Mesenchymal stem cell (in vitro differentiated cells and primary cell): ENCODE data around the gene GOLGA6C.
"Not testable (repeated sequence)": the region's sequence is repeated elsewhere in the genome, so short reads cannot be mapped to it uniquely, and the experiment has no call there.

Experiments
- DNase-seq: peaks from one replicate; pipeline ENCODE4 v3.0.0-alpha.2; 2013
- H2AFZ ChIP-seq: one replicate; pipeline ENCODE4 v1.6.1; 2013; ENCODE audit warnings: low read depth, mild to moderate bottlenecking, control low read depth, inconsistent platforms, low read length, moderate library complexity
- H2AK5ac ChIP-seq: 2 replicates; pipeline ENCODE4 v1.6.1; 2013; ENCODE audit warnings: low read length, moderate library complexity, mild to moderate bottlenecking, inconsistent platforms; ENCODE audit not compliant: severe bottlenecking
- H2BK120ac ChIP-seq: one replicate; pipeline ENCODE4 v1.6.1; 2013; ENCODE audit warnings: low read depth, mild to moderate bottlenecking, inconsistent platforms, low read length, moderate library complexity
- H2BK12ac ChIP-seq, 2 experiments: one replicate each; pipeline ENCODE4 v1.6.1; 2013; ENCODE audit warnings: inconsistent platforms in 2 of 2, low read length in 2 of 2, mild to moderate bottlenecking in 2 of 2, moderate library complexity in 2 of 2, control low read depth in 1 of 2
- H2BK15ac ChIP-seq: one replicate; pipeline ENCODE4 v1.6.1; 2013; ENCODE audit warnings: mild to moderate bottlenecking, low read depth, inconsistent platforms; ENCODE audit not compliant: poor library complexity, severe bottlenecking
- H2BK5ac ChIP-seq: 2 replicates; pipeline ENCODE4 v1.6.1; 2013; ENCODE audit warnings: low read depth, mild to moderate bottlenecking, low read length, control low read depth, inconsistent platforms; ENCODE audit not compliant: poor library complexity, severe bottlenecking
- H3K14ac ChIP-seq, 2 experiments: one replicate each; pipeline ENCODE4 v1.6.1; 2013; ENCODE audit warnings: inconsistent platforms in 2 of 2, low read length in 2 of 2, control low read depth in 1 of 2, mild to moderate bottlenecking in 1 of 2, moderate library complexity in 1 of 2
- H3K18ac ChIP-seq, 2 experiments: one replicate each; pipeline ENCODE4 v1.6.1; 2013; ENCODE audit warnings: inconsistent platforms in 2 of 2, low read length in 2 of 2, control low read depth in 1 of 2, low read depth in 1 of 2, mild to moderate bottlenecking in 1 of 2
- H3K23ac ChIP-seq, 2 experiments: one replicate each; pipeline ENCODE4 v1.6.1; 2013; ENCODE audit warnings: inconsistent platforms in 2 of 2, low read length in 2 of 2, mild to moderate bottlenecking in 2 of 2, moderate library complexity in 2 of 2, control low read depth in 1 of 2
- H3K27ac ChIP-seq: 2 replicates; pipeline ENCODE4 v1.5.1; 2013; ENCODE audit warnings: mild to moderate bottlenecking, moderate library complexity, low read length, control low read depth, inconsistent platforms; ENCODE audit not compliant: poor library complexity, severe bottlenecking
- H3K27me3 ChIP-seq, 2 experiments: 2 replicates each; pipeline versions ENCODE4 v1.6.1 to v1.7.0; 2013; ENCODE audit warnings: low read length in 2 of 2, mild to moderate bottlenecking in 2 of 2, moderate library complexity in 2 of 2, control low read depth in 1 of 2, inconsistent platforms in 1 of 2; ENCODE audit not compliant: control insufficient read depth in 1 of 2, insufficient read depth in 1 of 2
- H3K36me3 ChIP-seq, 2 experiments: 2 replicates each; pipeline versions ENCODE4 v1.6.1 to v1.7.0; 2013; ENCODE audit warnings: low read length in 2 of 2, control low read depth in 1 of 2, inconsistent platforms in 1 of 2, low read depth in 1 of 2, mild to moderate bottlenecking in 1 of 2; ENCODE audit not compliant: insufficient read depth in 2 of 2, control insufficient read depth in 1 of 2
- H3K4ac ChIP-seq, 2 experiments: one replicate each; pipeline ENCODE4 v1.6.1; 2013; ENCODE audit warnings: inconsistent platforms in 2 of 2, low read length in 2 of 2, mild to moderate bottlenecking in 2 of 2, moderate library complexity in 2 of 2, control low read depth in 1 of 2, low read depth in 1 of 2
- H3K4me1 ChIP-seq: 2 replicates; pipeline ENCODE4 v1.6.1; 2013; ENCODE audit warnings: low read depth, low read length, control low read depth; ENCODE audit not compliant: control insufficient read depth, insufficient read depth
- H3K4me2 ChIP-seq: 2 replicates; pipeline ENCODE4 v1.6.1; 2013; ENCODE audit warnings: low read length, mild to moderate bottlenecking, inconsistent platforms; ENCODE audit not compliant: poor library complexity, severe bottlenecking
- H3K4me3 ChIP-seq, 2 experiments: 2 replicates each; pipeline versions ENCODE4 v1.5.1 to v1.7.0; 2013; ENCODE audit warnings: low read length in 2 of 2, mild to moderate bottlenecking in 2 of 2, control low read depth in 1 of 2, low read depth in 1 of 2; ENCODE audit not compliant: insufficient read depth in 1 of 2
- H3K79me1 ChIP-seq: replicated peaks from 2 replicates; pipeline ENCODE4 v1.6.1; 2013; ENCODE audit warnings: mild to moderate bottlenecking, control low read depth, low read length, inconsistent platforms; ENCODE audit not compliant: poor library complexity, severe bottlenecking
- H3K9ac ChIP-seq: 2 replicates; pipeline ENCODE4 v1.7.0; 2013; ENCODE audit warnings: mild to moderate bottlenecking, low read length, moderate library complexity
- H3K9me3 ChIP-seq: 2 replicates; pipeline ENCODE4 v1.7.0; 2013; ENCODE audit warnings: mild to moderate bottlenecking, low read length; ENCODE audit not compliant: control insufficient read depth
- H4K8ac ChIP-seq: one replicate; pipeline ENCODE4 v1.6.1; 2013; ENCODE audit warnings: inconsistent platforms, mild to moderate bottlenecking, low read length, moderate library complexity
- H4K91ac ChIP-seq: one replicate; pipeline ENCODE4 v1.6.1; 2013; ENCODE audit warnings: mild to moderate bottlenecking, low read length, inconsistent platforms
- WGBS: methylation state at CpG from one replicate; pipeline ENCODE4 v1.1.7; 2013; ENCODE audit warnings: mixed read lengths; 5-methylcytosine and 5-hydroxymethylcytosine counted together

GOLGA6C gene

DNA sequence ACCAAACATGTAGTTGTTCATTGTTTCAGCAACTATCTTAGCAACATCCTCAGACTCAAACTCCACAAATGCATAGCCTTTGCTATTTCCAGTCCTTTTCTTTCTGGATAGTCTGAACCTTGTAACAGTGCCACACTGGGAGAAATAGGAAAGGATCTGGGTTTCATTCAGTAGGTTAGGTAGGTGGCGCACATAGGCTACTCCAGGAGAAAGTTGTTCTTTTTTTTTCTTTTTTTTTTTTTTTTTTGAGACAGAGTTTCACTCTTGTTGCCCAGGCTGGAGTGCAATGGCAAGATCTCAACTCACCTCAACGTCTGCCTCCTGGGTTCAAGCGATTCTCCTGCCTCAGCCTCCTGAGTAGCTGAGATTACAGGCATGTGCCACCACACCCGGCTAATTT, 5.8 kb upstream of the GOLGA6C start:
- H2BK5ac ChIP-seq, H4K91ac ChIP-seq, H2BK120ac ChIP-seq, H3K36me3 ChIP-seq, H3K9ac ChIP-seq, H3K9me3 ChIP-seq, H3K4me1 ChIP-seq, H2BK15ac ChIP-seq, H4K8ac ChIP-seq, H3K4ac ChIP-seq, H3K23ac ChIP-seq, H3K18ac ChIP-seq, DNase-seq, H3K4me3 ChIP-seq, H3K27ac ChIP-seq, H3K14ac ChIP-seq, H3K79me1 ChIP-seq, H2BK12ac ChIP-seq, H2AK5ac ChIP-seq, H2AFZ ChIP-seq, H3K4me2 ChIP-seq: not testable (repeated sequence)
- 66% methylated on average over 4 of the region's 4 CpGs for WGBS
- H3K27me3 ChIP-seq, result peaks cover 22 to 55% of the 10 kb centered on the region in 2 experiments

DNA sequence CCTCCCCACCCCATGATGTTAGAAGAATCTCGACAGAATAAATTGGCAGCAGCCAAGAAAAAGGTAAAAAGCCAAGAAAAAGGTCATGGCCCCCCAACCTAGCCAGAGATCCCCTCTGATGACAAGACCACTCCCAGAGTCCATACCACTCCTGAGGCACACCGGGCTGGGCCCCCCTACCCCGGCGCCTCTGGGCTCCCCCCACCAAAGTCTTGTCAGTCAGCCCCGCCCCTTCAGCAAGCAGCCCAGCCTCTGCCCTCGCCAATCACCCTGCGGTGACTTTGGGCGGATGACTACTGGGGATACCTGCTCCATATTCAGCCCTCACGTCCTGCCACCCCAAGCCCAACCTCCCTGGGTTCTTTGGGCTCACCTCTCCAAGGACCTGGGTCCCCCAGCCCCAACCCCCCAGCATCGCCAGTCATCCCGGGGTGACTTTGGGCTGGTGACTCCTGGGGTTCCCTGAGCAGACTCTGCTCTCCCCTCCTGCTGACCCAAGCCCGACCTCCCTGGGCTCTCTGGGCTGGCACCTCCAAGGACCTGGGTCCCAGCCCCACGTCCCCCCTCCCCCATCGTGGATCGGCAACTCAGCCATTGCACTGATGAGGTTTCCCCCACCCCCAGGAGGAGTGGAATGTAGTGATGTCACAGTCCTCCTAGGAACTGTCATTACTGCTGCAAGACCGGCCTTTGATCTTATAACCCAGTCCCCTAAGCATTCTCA, 648 bp downstream of the GOLGA6C start:
- not testable (repeated sequence) for H2BK12ac ChIP-seq, DNase-seq, H3K27me3 ChIP-seq, H3K79me1 ChIP-seq, H3K9me3 ChIP-seq, H4K8ac ChIP-seq, H3K23ac ChIP-seq, H2BK5ac ChIP-seq, H2AFZ ChIP-seq, H3K4me3 ChIP-seq, H2BK120ac ChIP-seq, H3K14ac ChIP-seq, H3K4ac ChIP-seq, H3K18ac ChIP-seq, H3K4me1 ChIP-seq, H3K9ac ChIP-seq, H3K4me2 ChIP-seq, H3K27ac ChIP-seq, H3K36me3 ChIP-seq, H2AK5ac ChIP-seq, H2BK15ac ChIP-seq, H4K91ac ChIP-seq
- WGBS, result 92% methylated on average over 3 of the region's 16 CpGs

DNA sequence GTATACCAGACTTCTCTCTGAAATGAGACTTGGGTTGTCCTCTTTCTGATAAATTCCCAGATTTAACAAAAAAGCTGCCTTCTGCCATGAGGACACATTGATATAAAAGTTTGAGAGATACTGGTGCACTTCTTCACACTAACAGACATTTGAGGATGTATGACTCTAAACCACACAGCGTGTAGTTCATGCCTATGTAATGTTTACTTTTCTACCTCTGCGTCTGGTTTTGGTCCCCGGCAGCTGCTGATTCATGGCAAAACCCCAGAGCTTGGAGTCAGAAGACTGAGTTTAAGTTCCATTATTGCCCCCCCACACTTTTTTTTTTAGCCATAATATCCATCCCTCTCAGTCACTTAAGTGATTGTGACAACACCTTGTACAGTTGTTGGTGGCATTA, 1.7 kb downstream of the GOLGA6C start:
- not testable (repeated sequence) for H3K4me1 ChIP-seq, H2AK5ac ChIP-seq, DNase-seq, H3K18ac ChIP-seq, H3K9ac ChIP-seq, H3K14ac ChIP-seq, H4K8ac ChIP-seq, H3K79me1 ChIP-seq, H3K23ac ChIP-seq, H3K4me2 ChIP-seq, H2BK120ac ChIP-seq, H2BK5ac ChIP-seq, H3K27me3 ChIP-seq, H3K27ac ChIP-seq, H2AFZ ChIP-seq, H2BK12ac ChIP-seq, H3K4me3 ChIP-seq, H4K91ac ChIP-seq, H3K4ac ChIP-seq, H3K9me3 ChIP-seq, H2BK15ac ChIP-seq, H3K36me3 ChIP-seq
- no CpG with 5 or more reads among the region's 3 CpGs for WGBS

DNA sequence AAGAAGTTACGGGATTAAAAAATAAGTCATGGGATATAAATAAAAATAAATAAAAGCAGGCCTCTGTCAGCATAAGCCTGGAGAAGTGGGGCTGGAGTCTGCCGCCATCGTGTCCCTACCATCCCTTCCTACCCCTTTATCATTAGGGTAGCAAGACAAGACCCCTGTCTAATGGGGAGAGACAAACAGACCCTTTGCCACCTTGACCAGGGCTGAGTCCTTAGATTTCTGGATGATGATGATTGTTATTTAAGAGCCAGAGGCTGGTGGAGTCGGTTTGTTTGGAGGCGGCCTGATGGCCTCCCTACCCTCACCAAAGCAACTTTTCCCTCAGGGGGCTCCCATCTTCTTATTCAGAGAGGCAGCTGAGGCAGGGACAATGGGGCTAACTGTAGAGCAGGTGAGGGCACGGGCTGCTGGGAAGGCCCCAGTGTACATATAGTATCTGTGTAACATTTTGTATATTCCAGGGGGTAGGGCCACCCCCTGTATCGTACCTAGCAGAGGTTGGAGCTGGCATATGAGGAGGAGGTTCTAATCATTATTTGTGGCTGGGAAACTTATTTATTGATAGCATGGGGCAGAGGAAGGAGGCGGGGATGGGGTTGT, 15.7 kb downstream of the GOLGA6C start:
- not testable (repeated sequence) for H2AK5ac ChIP-seq, H2AFZ ChIP-seq, H2BK5ac ChIP-seq, H3K4me1 ChIP-seq, H3K9me3 ChIP-seq, H4K8ac ChIP-seq, H3K9ac ChIP-seq, H4K91ac ChIP-seq, H3K18ac ChIP-seq, H2BK120ac ChIP-seq, H3K4me3 ChIP-seq, H2BK12ac ChIP-seq, H3K79me1 ChIP-seq, H2BK15ac ChIP-seq, H3K14ac ChIP-seq, DNase-seq, H3K27me3 ChIP-seq, H3K4ac ChIP-seq, H3K4me2 ChIP-seq, H3K36me3 ChIP-seq, H3K23ac ChIP-seq, H3K27ac ChIP-seq
- no CpG with 5 or more reads among the region's 8 CpGs for WGBS
